SK-N-SH (cell line): ENCODE data around the gene MEF2A.

Source experiments
- CTCF ChIP-seq: fragments of 200-600 bp; sonication (generic); IDR thresholded peaks from 2 replicates; pipeline ENCODE4 v1.6.1; 2017; ENCODE audit warnings: antibody characterized with exemption, mild to moderate bottlenecking, moderate library complexity
- GATA2 ChIP-seq: sonication (generic); formaldehyde crosslinking; IDR thresholded peaks from 2 replicates; pipeline ENCODE4 v1.5.0; 2020; ENCODE audit warnings: mild to moderate bottlenecking, missing genetic modification reagents
- MAX ChIP-seq: IDR thresholded peaks from 2 replicates; pipeline ENCODE4 v1.4.0; 2012; ENCODE audit warnings: low read depth
- SIN3A ChIP-seq: IDR thresholded peaks from 2 replicates; pipeline ENCODE4 v1.6.1; 2012; ENCODE audit warnings: low read depth, mild to moderate bottlenecking, low read length, moderate library complexity, borderline replicate concordance
- TEAD4 ChIP-seq: IDR thresholded peaks from 2 replicates; pipeline ENCODE4 v1.4.0; 2012; ENCODE audit warnings: mild to moderate bottlenecking, borderline replicate concordance; ENCODE audit not compliant: insufficient read depth

GRCh38 chr15:99542828-99543227 lies 23.0 kb upstream of the MEF2A start:
- no peak for TF ChIP-seq MAX
- TF ChIP-seq SIN3A = no peak
- no peak for TF ChIP-seq GATA2 (CRISPR knock-in tag)
- no peak for TF ChIP-seq CTCF
- TF ChIP-seq TEAD4 = no peak
